HG03064 (cell line): ENCODE results near the gene KDM3A.

Experiments used
- ATAC-seq: cut with Tn5 transposase; IDR thresholded peaks from one replicate; pipeline ENCODE4 v1.9.1; 2021; ENCODE audit warnings: low read depth; ENCODE audit not compliant: unreplicated experiment

KDM3A gene

GRCh38 chr2:86510436-86510933 is 69.3 kb downstream of the KDM3A start:
- no peak for ATAC-seq

- no peak for ATAC-seq
Measured at GRCh38 chr2:86512034-86512433, 70.9 kb downstream of the KDM3A start.

GRCh38 chr2:86512892-86513291 is 71.7 kb downstream of the KDM3A start:
- no peak for ATAC-seq

GRCh38 chr2:86513948-86514660 is 72.9 kb downstream of the KDM3A start:
- ATAC-seq: no peak

GRCh38 chr2:86518481-86518880 is 77.3 kb downstream of the KDM3A start:
- no peak for ATAC-seq

- no peak for ATAC-seq
Measured at GRCh38 chr2:86519349-86519748, 78.2 kb downstream of the KDM3A start.

GRCh38 chr2:86520153-86520552 is 79.0 kb downstream of the KDM3A start:
- ATAC-seq: no peak

GRCh38 chr2:86521922-86522321 is 80.8 kb downstream of the KDM3A start:
- no peak for ATAC-seq

- no peak for ATAC-seq
Measured at GRCh38 chr2:86522711-86523110, 81.5 kb downstream of the KDM3A start.

GRCh38 chr2:86523491-86523890 is 82.3 kb downstream of the KDM3A start:
- ATAC-seq: no peak

GRCh38 chr2:86525421-86526340 is 84.5 kb downstream of the KDM3A start:
- no peak for ATAC-seq

- no peak for ATAC-seq
Measured at GRCh38 chr2:86533589-86533988, 92.4 kb downstream of the KDM3A start.

- ATAC-seq: no peak
Measured at GRCh38 chr2:86541334-86541733, 100.2 kb downstream of the KDM3A start.
